ENCODE data around the gene ACTC1. TPM values are rescaled to one million over a fixed set of nuclear protein-coding genes. Genes with fewer than 3 reads are reported as not detected.

ACTC1 gene
- total RNA-seq, 1 donor from 2014 or later: 4.2 TPM

DNA sequence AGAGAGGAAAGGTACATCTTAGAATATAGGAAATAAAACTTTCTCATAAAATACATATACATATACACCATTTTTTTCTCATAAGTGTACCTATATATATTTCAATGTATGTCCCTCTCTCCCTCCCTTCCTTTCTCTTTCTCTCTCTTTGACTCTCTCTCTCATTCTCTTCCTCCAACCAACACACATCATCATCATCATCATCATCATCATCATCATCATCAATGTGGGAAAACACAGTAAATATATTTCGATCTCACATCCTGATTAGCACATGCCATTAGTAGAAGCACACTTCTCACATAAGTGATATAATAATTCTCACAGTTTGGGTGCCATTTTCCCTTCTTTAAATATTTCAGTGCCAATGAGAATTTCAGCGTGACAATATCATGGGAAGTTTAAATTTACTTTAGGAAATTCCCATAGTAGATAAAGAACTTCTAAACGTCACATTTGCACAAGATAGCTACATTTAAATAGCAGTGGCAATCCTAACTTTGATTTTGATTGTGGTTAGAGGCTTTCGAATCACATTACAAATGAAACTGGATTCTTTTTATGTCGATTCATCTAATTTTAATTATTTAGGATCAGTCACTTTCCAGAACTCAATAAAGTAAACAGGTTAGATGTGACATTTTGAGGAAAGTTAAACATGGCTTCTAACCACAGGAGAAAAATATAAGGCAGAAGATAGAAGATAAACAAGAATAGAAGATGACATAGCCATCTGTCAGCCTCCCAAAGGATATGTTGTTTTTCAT, 33.0 kb upstream of the ACTC1 start:
- no peaks in the 10 kb centered on the region for H3K9me3 Mint-ChIP-seq (ENCODE audit: unreplicated experiment)
- H3K4me1 Mint-ChIP-seq (ENCODE audit: unreplicated experiment): no peaks in the 10 kb centered on the region
- peaks cover 2% of the 10 kb centered on the region for H3K27me3 Mint-ChIP-seq (ENCODE audit: unreplicated experiment)
- no peak for DNase-seq (ENCODE audit: low spot score)
- H3K36me3 Mint-ChIP-seq (ENCODE audit: low read depth, unreplicated experiment): no peaks in the 10 kb centered on the region
- H3K27ac Mint-ChIP-seq (ENCODE audit: unreplicated experiment): no peak overlapping the region
- TF ChIP-seq, protein P1, sequence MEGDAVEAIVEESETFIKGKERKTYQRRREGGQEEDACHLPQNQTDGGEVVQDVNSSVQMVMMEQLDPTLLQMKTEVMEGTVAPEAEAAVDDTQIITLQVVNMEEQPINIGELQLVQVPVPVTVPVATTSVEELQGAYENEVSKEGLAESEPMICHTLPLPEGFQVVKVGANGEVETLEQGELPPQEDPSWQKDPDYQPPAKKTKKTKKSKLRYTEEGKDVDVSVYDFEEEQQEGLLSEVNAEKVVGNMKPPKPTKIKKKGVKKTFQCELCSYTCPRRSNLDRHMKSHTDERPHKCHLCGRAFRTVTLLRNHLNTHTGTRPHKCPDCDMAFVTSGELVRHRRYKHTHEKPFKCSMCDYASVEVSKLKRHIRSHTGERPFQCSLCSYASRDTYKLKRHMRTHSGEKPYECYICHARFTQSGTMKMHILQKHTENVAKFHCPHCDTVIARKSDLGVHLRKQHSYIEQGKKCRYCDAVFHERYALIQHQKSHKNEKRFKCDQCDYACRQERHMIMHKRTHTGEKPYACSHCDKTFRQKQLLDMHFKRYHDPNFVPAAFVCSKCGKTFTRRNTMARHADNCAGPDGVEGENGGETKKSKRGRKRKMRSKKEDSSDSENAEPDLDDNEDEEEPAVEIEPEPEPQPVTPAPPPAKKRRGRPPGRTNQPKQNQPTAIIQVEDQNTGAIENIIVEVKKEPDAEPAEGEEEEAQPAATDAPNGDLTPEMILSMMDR (IDR thresholded peaks at IDR 0.05; ENCODE audit: unreplicated experiment): no peak
- no peak overlapping the region for H3K4me3 Mint-ChIP-seq (ENCODE audit: unreplicated experiment)

DNA sequence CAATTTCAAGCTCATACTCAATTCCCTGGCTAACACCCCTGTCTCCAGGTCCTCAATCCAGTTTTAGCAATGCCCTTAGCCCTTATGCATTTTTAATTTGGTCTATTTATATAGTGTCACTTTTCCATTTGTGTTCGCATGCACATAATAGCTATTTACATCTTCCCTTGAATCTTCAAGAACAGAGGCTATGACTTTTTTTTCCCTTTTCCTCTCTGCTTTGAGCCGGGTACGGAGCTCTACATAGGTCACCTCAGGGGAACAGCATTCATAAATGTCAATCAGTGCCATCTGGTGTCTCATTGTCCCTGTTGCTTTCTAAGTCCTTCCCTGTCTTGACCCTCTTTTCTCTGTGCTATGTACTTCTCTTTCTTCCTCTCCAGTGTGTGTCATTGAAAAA, 26.5 kb upstream of the ACTC1 start:
- no peak for DNase-seq (ENCODE audit: low spot score)
- H3K27me3 Mint-ChIP-seq (ENCODE audit: unreplicated experiment): peaks cover 2% of the 10 kb centered on the region
- H3K27ac Mint-ChIP-seq (ENCODE audit: unreplicated experiment): no peak overlapping the region
- no peaks in the 10 kb centered on the region for H3K36me3 Mint-ChIP-seq (ENCODE audit: low read depth, unreplicated experiment)
- no peaks in the 10 kb centered on the region for H3K9me3 Mint-ChIP-seq (ENCODE audit: unreplicated experiment)
- H3K4me3 Mint-ChIP-seq (ENCODE audit: unreplicated experiment): no peak overlapping the region
- TF ChIP-seq, protein P1 (IDR thresholded peaks at IDR 0.05; ENCODE audit: unreplicated experiment): no peak
- H3K4me1 Mint-ChIP-seq (ENCODE audit: unreplicated experiment): no peaks in the 10 kb centered on the region

GRCh38 chr15:34820110-34820509, 24.8 kb upstream of the ACTC1 start:
- no peak for DNase-seq (ENCODE audit: low spot score)
- H3K27ac Mint-ChIP-seq (ENCODE audit: unreplicated experiment): no peak overlapping the region
- no peaks in the 10 kb centered on the region for H3K9me3 Mint-ChIP-seq (ENCODE audit: unreplicated experiment)
- no peaks in the 10 kb centered on the region for H3K36me3 Mint-ChIP-seq (ENCODE audit: low read depth, unreplicated experiment)
- H3K4me3 Mint-ChIP-seq (ENCODE audit: unreplicated experiment): no peak overlapping the region
- no peaks in the 10 kb centered on the region for H3K27me3 Mint-ChIP-seq (ENCODE audit: unreplicated experiment)
- TF ChIP-seq, protein P1 (IDR thresholded peaks at IDR 0.05; ENCODE audit: unreplicated experiment): no peak
- no peaks in the 10 kb centered on the region for H3K4me1 Mint-ChIP-seq (ENCODE audit: unreplicated experiment)

- H3K4me1 Mint-ChIP-seq (ENCODE audit: unreplicated experiment): peaks cover 4% of the 10 kb centered on the region
- no peaks in the 10 kb centered on the region for H3K36me3 Mint-ChIP-seq (ENCODE audit: low read depth, unreplicated experiment)
- no peak overlapping the region for H3K27ac Mint-ChIP-seq (ENCODE audit: unreplicated experiment)
- no peaks in the 10 kb centered on the region for H3K9me3 Mint-ChIP-seq (ENCODE audit: unreplicated experiment)
- H3K4me3 Mint-ChIP-seq (ENCODE audit: unreplicated experiment): no peak overlapping the region
- TF ChIP-seq, protein P1 (IDR thresholded peaks at IDR 0.05; ENCODE audit: unreplicated experiment): no peak
- DNase-seq (ENCODE audit: low spot score): no peak
- no peaks in the 10 kb centered on the region for H3K27me3 Mint-ChIP-seq (ENCODE audit: unreplicated experiment)
These were observed 23.2 kb upstream of the ACTC1 start for GRCh38 chr15:34818526-34818925.

- H3K4me3 Mint-ChIP-seq (ENCODE audit: unreplicated experiment): no peak overlapping the region
- no peaks in the 10 kb centered on the region for H3K27me3 Mint-ChIP-seq (ENCODE audit: unreplicated experiment)
- H3K36me3 Mint-ChIP-seq (ENCODE audit: low read depth, unreplicated experiment): no peaks in the 10 kb centered on the region
- TF ChIP-seq, protein P1 (IDR thresholded peaks at IDR 0.05; ENCODE audit: unreplicated experiment): no peak
- H3K9me3 Mint-ChIP-seq (ENCODE audit: unreplicated experiment): no peaks in the 10 kb centered on the region
- no peak overlapping the region for H3K27ac Mint-ChIP-seq (ENCODE audit: unreplicated experiment)
- H3K4me1 Mint-ChIP-seq (ENCODE audit: unreplicated experiment): peaks cover 5% of the 10 kb centered on the region
- DNase-seq (ENCODE audit: low spot score): no peak
These were observed 20.5 kb upstream of the ACTC1 start for GRCh38 chr15:34815836-34816235.

Data from endothelial cell (in vitro differentiated cells).